Nephron progenitor cell (in vitro differentiated cells): ENCODE measurements around the gene MYBL2.

Experiments used
- DNase-seq: peaks from one replicate; pipeline ENCODE4 v3.0.0; 2021
- H3K27ac Mint-ChIP-seq: 2 replicates; pipeline ENCODE4 v1.8.0; 2021; ENCODE audit warnings: mild to moderate bottlenecking, moderate library complexity, mixed read lengths
- H3K27me3 Mint-ChIP-seq: 2 replicates; pipeline ENCODE4 v1.8.0; 2021; ENCODE audit warnings: mild to moderate bottlenecking, low read depth, mixed read lengths; ENCODE audit not compliant: poor library complexity
- H3K36me3 Mint-ChIP-seq: 2 replicates; pipeline ENCODE4 v1.8.0; 2021; ENCODE audit warnings: low read depth, mixed read lengths
- H3K4me1 Mint-ChIP-seq: 2 replicates; pipeline ENCODE4 v1.8.0; 2021; ENCODE audit warnings: mixed read lengths
- H3K4me3 Mint-ChIP-seq: 2 replicates; pipeline ENCODE4 v1.8.0; 2021; ENCODE audit warnings: mild to moderate bottlenecking, moderate library complexity, mixed read lengths
- H3K9me3 Mint-ChIP-seq: 2 replicates; pipeline ENCODE4 v1.8.0; 2021; ENCODE audit warnings: mild to moderate bottlenecking, moderate library complexity, mixed read lengths
- TF ChIP-seq, protein P1 (sequence below): fragments of 200-600 bp; sonication (generic); IDR thresholded peaks from 2 replicates; pipeline ENCODE4 v1.5.0; 2021; ENCODE audit warnings: antibody characterized with exemption

The MYBL2 gene

GRCh38 chr20:43726333-43726732 lies 59.4 kb downstream of the MYBL2 start:
- Mint-ChIP-seq H3K27ac (no peak overlapping the region), H3K36me3 (no peaks in the 10 kb centered on the region), H3K27me3 (peaks cover 10% of the 10 kb centered on the region), H3K4me1 (no peaks in the 10 kb centered on the region), H3K4me3 (no peak overlapping the region), H3K9me3 (no peaks in the 10 kb centered on the region)
- TF ChIP-seq, protein P1, sequence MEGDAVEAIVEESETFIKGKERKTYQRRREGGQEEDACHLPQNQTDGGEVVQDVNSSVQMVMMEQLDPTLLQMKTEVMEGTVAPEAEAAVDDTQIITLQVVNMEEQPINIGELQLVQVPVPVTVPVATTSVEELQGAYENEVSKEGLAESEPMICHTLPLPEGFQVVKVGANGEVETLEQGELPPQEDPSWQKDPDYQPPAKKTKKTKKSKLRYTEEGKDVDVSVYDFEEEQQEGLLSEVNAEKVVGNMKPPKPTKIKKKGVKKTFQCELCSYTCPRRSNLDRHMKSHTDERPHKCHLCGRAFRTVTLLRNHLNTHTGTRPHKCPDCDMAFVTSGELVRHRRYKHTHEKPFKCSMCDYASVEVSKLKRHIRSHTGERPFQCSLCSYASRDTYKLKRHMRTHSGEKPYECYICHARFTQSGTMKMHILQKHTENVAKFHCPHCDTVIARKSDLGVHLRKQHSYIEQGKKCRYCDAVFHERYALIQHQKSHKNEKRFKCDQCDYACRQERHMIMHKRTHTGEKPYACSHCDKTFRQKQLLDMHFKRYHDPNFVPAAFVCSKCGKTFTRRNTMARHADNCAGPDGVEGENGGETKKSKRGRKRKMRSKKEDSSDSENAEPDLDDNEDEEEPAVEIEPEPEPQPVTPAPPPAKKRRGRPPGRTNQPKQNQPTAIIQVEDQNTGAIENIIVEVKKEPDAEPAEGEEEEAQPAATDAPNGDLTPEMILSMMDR, result no peak
- no peak for DNase-seq

DNA sequence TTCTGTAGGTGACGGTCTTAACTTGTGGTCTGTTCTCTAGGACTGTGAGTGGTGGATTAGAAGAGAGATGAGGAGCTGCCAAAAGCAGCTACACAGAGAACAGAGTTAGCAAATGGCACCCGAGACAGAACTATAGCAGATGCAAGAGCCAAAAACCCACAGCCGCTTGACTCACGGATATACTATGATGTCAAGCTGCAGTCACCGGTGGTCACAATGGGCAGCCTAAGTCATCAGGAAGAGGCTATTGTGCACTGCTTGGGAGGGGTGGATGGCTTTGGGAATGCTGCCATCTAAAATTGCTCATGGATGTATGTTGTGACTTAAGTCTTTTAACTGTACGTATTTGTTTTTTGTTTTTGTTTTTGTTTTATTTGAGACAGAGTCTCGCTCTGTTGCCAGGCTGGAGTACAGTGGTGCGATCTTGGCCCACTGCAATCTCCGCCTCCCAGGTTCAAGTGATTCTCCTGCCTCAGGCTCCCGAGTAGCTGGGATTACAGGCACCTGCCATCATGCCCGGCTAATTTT lies 60.0 kb downstream of the MYBL2 start, which contains the start of gene GTSF1L:
GTSF1L (minus strand) TSS at position 192 of the 528 bp plus-strand sequence. CDS start 308 bp downstream, outside the sequence.
- Mint-ChIP-seq H3K4me3 (no peak within 1 kb of the TSS), H3K27me3 (peaks cover 10% of the 10 kb centered on the region), H3K9me3 (no peaks in the 10 kb centered on the region), H3K36me3 (no peaks in the 10 kb centered on the region), H3K4me1 (no peaks in the 10 kb centered on the region), H3K27ac (no peak within 1 kb of the TSS)
- DNase-seq, result no peak
- TF ChIP-seq, protein P1, result no peak

DNA sequence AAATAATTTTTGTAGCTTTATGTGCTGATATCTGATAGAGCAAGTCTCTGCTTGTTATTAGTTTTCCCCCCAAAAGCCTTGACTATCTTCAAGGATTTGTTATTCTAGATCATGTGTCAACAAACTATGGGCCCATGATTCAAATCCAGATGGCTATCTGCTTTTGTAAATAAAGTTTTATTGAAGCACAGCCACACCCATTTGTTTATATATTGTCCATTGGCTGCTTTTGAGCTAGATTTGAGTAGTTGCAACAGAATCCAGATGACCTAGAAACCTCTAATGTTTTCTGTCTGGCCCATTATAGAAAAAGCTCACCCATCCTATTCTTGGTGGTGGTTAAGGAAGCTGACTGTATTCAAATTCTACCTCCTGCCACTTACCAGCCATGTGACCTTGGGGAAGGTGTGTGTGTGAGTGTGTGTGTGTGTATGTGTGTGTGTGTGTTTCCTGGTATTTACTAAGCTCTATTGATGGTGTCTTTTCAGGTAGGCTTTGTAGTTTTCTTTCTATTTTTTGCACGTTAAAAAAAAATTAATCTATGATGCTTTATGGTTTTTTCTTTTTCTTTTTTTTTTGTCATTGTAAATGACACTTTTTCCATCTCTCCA lies 61.2 kb downstream of the MYBL2 start:
- no peaks in the 10 kb centered on the region for H3K36me3 Mint-ChIP-seq
- no peak for DNase-seq
- H3K27ac Mint-ChIP-seq, result no peak overlapping the region
- H3K9me3 Mint-ChIP-seq, result no peaks in the 10 kb centered on the region
- no peaks in the 10 kb centered on the region for H3K4me1 Mint-ChIP-seq
- no peak overlapping the region for H3K4me3 Mint-ChIP-seq
- TF ChIP-seq, protein P1, result no peak
- peaks cover 10% of the 10 kb centered on the region for H3K27me3 Mint-ChIP-seq

GRCh38 chr20:43728686-43729255 lies 61.9 kb downstream of the MYBL2 start:
- no peak overlapping the region for H3K27ac Mint-ChIP-seq
- no peak for DNase-seq

GRCh38 chr20:43731469-43731868 lies 64.6 kb downstream of the MYBL2 start:
- no peak overlapping the region for H3K4me3 Mint-ChIP-seq

More at GRCh38 chr20:43728686-43729255, 61.9 kb downstream of the MYBL2 start:
- Mint-ChIP-seq H3K9me3 (no peaks in the 10 kb centered on the region), H3K27me3 (peaks cover 11% of the 10 kb centered on the region), H3K4me1 (no peaks in the 10 kb centered on the region), H3K36me3 (no peaks in the 10 kb centered on the region), H3K4me3 (no peak overlapping the region)
- TF ChIP-seq, protein P1, result no peak

More at GRCh38 chr20:43731469-43731868, 64.6 kb downstream of the MYBL2 start:
- TF ChIP-seq, protein P1, result no peak
- no peaks in the 10 kb centered on the region for H3K4me1 Mint-ChIP-seq
- H3K27me3 Mint-ChIP-seq, result peaks cover 12% of the 10 kb centered on the region
- no peaks in the 10 kb centered on the region for H3K36me3 Mint-ChIP-seq
- no peaks in the 10 kb centered on the region for H3K9me3 Mint-ChIP-seq
- no peak overlapping the region for H3K27ac Mint-ChIP-seq
- DNase-seq, result no peak
